HG02852 (cell line): ENCODE results near the gene NACA.
"Not testable (repeated sequence)": the region's sequence is repeated elsewhere in the genome, so short reads cannot be mapped to it uniquely, and the experiment has no call there.

Source experiments
- ATAC-seq: cut with Tn5 transposase; IDR thresholded peaks from one replicate; pipeline ENCODE4 v1.9.1; 2021; ENCODE audit warnings: mild to moderate bottlenecking, moderate library complexity; ENCODE audit not compliant: unreplicated experiment

Gene NACA

GRCh38 chr12:56725723-56726102, 614 bp upstream of the NACA start:
- no peak for ATAC-seq

GRCh38 chr12:56724701-56724971, 463 bp downstream of the NACA start:
- ATAC-seq = no peak

GRCh38 chr12:56723889-56724700, 1.0 kb downstream of the NACA start:
- ATAC-seq = no peak

GRCh38 chr12:56723352-56723751, 1.7 kb downstream of the NACA start:
- no peak for ATAC-seq

GRCh38 chr12:56722832-56723231, 2.3 kb downstream of the NACA start:
- ATAC-seq = no peak

GRCh38 chr12:56721721-56722120, 3.4 kb downstream of the NACA start:
- ATAC-seq = no peak

- no peak for ATAC-seq
Measured at GRCh38 chr12:56721216-56721615, 3.9 kb downstream of the NACA start.

- ATAC-seq = no peak
Measured at GRCh38 chr12:56720731-56721151, 4.4 kb downstream of the NACA start.

- no peak for ATAC-seq
Measured at GRCh38 chr12:56719056-56719455, 6.0 kb downstream of the NACA start.

- ATAC-seq = no peak
Measured at GRCh38 chr12:56718636-56719035, 6.5 kb downstream of the NACA start.

GRCh38 chr12:56718149-56718548, 7.0 kb downstream of the NACA start:
- ATAC-seq = no peak

- ATAC-seq = no peak
Measured at GRCh38 chr12:56716933-56717880, 7.9 kb downstream of the NACA start.

- ATAC-seq = no peak
Measured at GRCh38 chr12:56716458-56716857, 8.6 kb downstream of the NACA start.

- ATAC-seq = no peak
Measured at GRCh38 chr12:56715798-56716197, 9.3 kb downstream of the NACA start.

- ATAC-seq = no peak
Measured at GRCh38 chr12:56714431-56714929, 10.6 kb downstream of the NACA start.

GRCh38 chr12:56713345-56713744, 11.8 kb downstream of the NACA start:
- ATAC-seq = no peak

GRCh38 chr12:56709759-56710376, 15.2 kb downstream of the NACA start:
- no peak for ATAC-seq

- not testable (repeated sequence) for ATAC-seq
Measured at GRCh38 chr12:56704522-56704921, 20.6 kb downstream of the NACA start.

- no peak for ATAC-seq
Measured at GRCh38 chr12:56699020-56699661, 26.0 kb downstream of the NACA start.

GRCh38 chr12:56695327-56696101, 29.6 kb downstream of the NACA start:
- ATAC-seq = no peak
